Heart left ventricle (tissue), 16 donors: ENCODE data around the gene SELENOF. TPM values are rescaled to one million over a fixed set of nuclear protein-coding genes. Genes with fewer than 3 reads are reported as not detected.
A peak's percentile ranks its signal among the peaks of the same experiment; 100 is the strongest.

Experiments
- ATAC-seq, 4 donors: fragments of 200-7000 bp; cut with Tn5 transposase; one replicate each; pipeline ENCODE4 v1.9.1; 2020 to 2022; ENCODE audit warnings: moderate library complexity in 4 of 4, mild to moderate bottlenecking in 3 of 4, moderate number of reproducible peaks in 1 of 4
- DNase-seq, 5 donors: peaks; one replicate each; pipeline ENCODE4 v3.0.0-alpha.2; 2020
- H3K27ac ChIP-seq, 12 donors: fragments of 200-600 bp; sonication (generic) in 4 of 12; one replicate each; pipeline versions ENCODE4 v1.5.0 to v1.8.0; 2016 to 2022; ENCODE audit warnings: mild to moderate bottlenecking in 2 of 12
- H3K27me3 ChIP-seq, 9 donors: fragments of 200-600 bp; sonication (generic) in 2 of 9; one replicate each; pipeline versions ENCODE4 v1.5.1 to v1.8.0; 2016 to 2022; ENCODE audit warnings: mild to moderate bottlenecking in 3 of 9
- H3K36me3 ChIP-seq, 9 donors: fragments of 200-600 bp; sonication (generic) in 2 of 9; one replicate each; pipeline versions ENCODE4 v1.5.0 to v1.8.0; 2018 to 2022; ENCODE audit warnings: mild to moderate bottlenecking in 2 of 9
- H3K4me1 ChIP-seq, 12 donors: fragments of 200-600 bp; sonication (generic) in 4 of 12; one replicate each; pipeline versions ENCODE4 v1.5.0 to v1.8.0; 2016 to 2022; ENCODE audit warnings: mild to moderate bottlenecking in 3 of 12
- H3K4me3 ChIP-seq, 12 donors: fragments of 200-600 bp; sonication (generic) in 4 of 12; one replicate each; pipeline versions ENCODE4 v1.5.0 to v1.8.0; 2017 to 2022; ENCODE audit warnings: mild to moderate bottlenecking in 9 of 12, moderate library complexity in 4 of 12
- H3K9me3 ChIP-seq, 12 donors: fragments of 200-600 bp; sonication (generic) in 4 of 12; one replicate each; pipeline versions ENCODE4 v1.5.0 to v1.8.0; 2016 to 2022; ENCODE audit warnings: mild to moderate bottlenecking in 1 of 12
- POLR2A ChIP-seq, 2 donors: fragments of 450-650 bp; IDR thresholded peaks; one replicate each; pipeline ENCODE4 v1.6.1; 2017; ENCODE audit warnings: antibody characterized with exemption in 2 of 2, mild to moderate bottlenecking in 2 of 2, moderate library complexity in 2 of 2
- WGBS, 4 donors: extraction: QIAGEN DNeasy Blood & Tissue Kit in 2 of 4; methylation state at CpG; one replicate each; pipeline versions ENCODE4 v1.1.5 to v1.1.7; 2013 to 2018; 5-methylcytosine and 5-hydroxymethylcytosine counted together
- intact Hi-C, 10 donors: fragments of 100-400 bp; cut with DNase I; formaldehyde crosslinking; loops; one replicate each; pipeline versions ENCODE4 v1.11.1 to v1.14.2; 2022
- polyA plus RNA-seq, 2 donors: library from polyadenylated mRNA; stranded (reverse); fragments of 200-250 nt; gene quantifications; one replicate each; pipeline ENCODE4 v1.2.3, GENCODE V29; 2013
- total RNA-seq, 9 donors: library from RNA; depleted of rRNA in 2 of 9; stranded (reverse); fragments of >200 nt in 2 of 9; fragmentation: NEBNext Ultra II Directional in 3 of 9; extraction: Animal tissue kit (Norgen Biotek cat#: 25700) in 3 of 9; gene quantifications; one replicate each; pipeline versions ENCODE4 v1.1.0 to v1.2.4, GENCODE V29; 2016 to 2023
- TF ChIP-seq, protein P1 (sequence below), 12 donors: fragments of 200-600 bp; sonication (generic) in 4 of 12; IDR thresholded peaks; one replicate each; pipeline versions ENCODE4 v1.5.0 to v1.8.0; 2018 to 2022; ENCODE audit warnings: antibody characterized with exemption in 12 of 12, mild to moderate bottlenecking in 5 of 12
- donor health status: ischemic (EF 13 %, LVEDD 7.1; RV severe dilation, severe dysfunction).
- donor health status: healthy with polysubstance abuse.
- donor health status: DM: no; HTN: yes; CAD: no.
- donor health status: DM: no; HTN: no; CAD: no.
- donor health status: ischemic (EF 25% LVEDD 6.9; RV normal size, moderate dysfunction).
- donor health status: ischemic (EF 25% LVEDD 5.7; RV mildly dilated, moderate dysfunction).
- donor health status: healthy.
- donor health status: DM: yes; HTN: yes; CAD: no.
- donor health status: ischemic (EF 35%, LVEDD 5.7; RV mildly dilated, moderate dysfunction).
- donor health status: nonischemic (EF 11% LVEDD 7.7; RV severe dilation, severe dysfunction).
- donor health status: DM: yes; HTN: yes; CAD: no.
- donor health status: PGD.
- donor health status: ischemic (EF 29% LVEDD 5.4; RV normal size, mild dysfunction).
- donor health status: nonischemic (EF 23%, LVEDD 6.1; RV moderate dilation, normal function).

The SELENOF gene
- total and polyA plus RNA-seq, 11 donors = 46.8 to 125 (median 76.1) TPM

DNA sequence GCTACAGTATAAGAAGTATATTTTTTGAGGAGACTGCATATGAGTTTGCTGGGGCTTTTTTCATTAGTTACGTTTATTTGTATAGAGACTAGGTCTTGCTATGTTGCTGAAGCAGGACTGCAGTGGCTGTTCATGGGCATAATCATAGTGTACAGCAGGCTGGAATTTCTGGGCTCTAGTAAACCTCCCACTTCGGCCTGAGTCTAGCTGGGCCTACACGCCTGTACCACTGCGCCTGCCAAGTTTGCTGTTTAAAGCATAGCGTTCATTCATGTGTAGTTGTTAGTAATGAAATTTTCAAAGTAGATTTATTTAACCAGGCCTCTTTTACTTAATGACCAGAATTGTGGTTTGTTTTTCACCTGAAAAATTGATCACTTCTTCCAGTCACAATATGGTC lies 34.3 kb upstream of the SELENOF start:
- Histone ChIP-seq H3K4me3 (no peak overlapping the region), H3K36me3 (no peaks in the 10 kb centered on the region), H3K9me3 (no peaks in the 10 kb centered on the region), H3K4me1 (peaks cover 0 to 16% (median 1%) of the 10 kb centered on the region in 12 donors), H3K27me3 (no peaks in the 10 kb centered on the region), H3K27ac (peak overlapping the region in 2 of 12 donors; percentile 21 to 45)
- DNase-seq (peak in 4 of 5 donors; percentile 45 to 54 (median 50)), ATAC-seq (peak; percentile 87 to 98 (median 96))
- intact Hi-C loops = no loop called here
- WGBS, 4 donors = 48 to 68% (median 53%) methylated on average over 5 of the region's 5 CpGs
- TF ChIP-seq, protein P1, sequence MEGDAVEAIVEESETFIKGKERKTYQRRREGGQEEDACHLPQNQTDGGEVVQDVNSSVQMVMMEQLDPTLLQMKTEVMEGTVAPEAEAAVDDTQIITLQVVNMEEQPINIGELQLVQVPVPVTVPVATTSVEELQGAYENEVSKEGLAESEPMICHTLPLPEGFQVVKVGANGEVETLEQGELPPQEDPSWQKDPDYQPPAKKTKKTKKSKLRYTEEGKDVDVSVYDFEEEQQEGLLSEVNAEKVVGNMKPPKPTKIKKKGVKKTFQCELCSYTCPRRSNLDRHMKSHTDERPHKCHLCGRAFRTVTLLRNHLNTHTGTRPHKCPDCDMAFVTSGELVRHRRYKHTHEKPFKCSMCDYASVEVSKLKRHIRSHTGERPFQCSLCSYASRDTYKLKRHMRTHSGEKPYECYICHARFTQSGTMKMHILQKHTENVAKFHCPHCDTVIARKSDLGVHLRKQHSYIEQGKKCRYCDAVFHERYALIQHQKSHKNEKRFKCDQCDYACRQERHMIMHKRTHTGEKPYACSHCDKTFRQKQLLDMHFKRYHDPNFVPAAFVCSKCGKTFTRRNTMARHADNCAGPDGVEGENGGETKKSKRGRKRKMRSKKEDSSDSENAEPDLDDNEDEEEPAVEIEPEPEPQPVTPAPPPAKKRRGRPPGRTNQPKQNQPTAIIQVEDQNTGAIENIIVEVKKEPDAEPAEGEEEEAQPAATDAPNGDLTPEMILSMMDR (IDR thresholded peaks at IDR 0.05) = no peak
- TF ChIP-seq POLR2A (IDR thresholded peaks at IDR 0.05) = no peak

DNA sequence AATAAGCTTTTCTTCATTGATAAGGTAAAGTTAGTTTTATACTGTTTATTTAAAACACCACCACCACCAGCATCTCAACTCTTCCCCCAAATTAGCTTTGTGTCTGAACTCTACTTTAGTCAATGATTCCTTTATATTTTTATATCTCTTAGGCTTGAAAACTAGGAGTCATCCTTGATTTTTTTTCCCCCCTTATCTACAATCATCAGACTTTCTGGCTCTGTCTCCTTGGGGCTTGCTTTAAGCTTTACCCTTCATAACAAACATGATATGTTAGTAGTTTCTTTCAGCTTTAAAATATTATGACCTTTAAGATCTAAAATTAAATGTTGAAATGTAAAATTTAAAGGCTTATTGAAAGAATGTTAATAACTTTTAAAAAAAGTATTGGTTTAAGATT lies 28.8 kb upstream of the SELENOF start:
- Histone ChIP-seq H3K27ac (no peak overlapping the region), H3K4me1 (peaks cover 0 to 9% (median 1%) of the 10 kb centered on the region in 12 donors), H3K4me3 (no peak overlapping the region), H3K27me3 (no peaks in the 10 kb centered on the region), H3K36me3 (no peaks in the 10 kb centered on the region), H3K9me3 (no peaks in the 10 kb centered on the region)
- TF ChIP-seq POLR2A (IDR thresholded peaks at IDR 0.05) = no peak
- TF ChIP-seq, protein P1 (IDR thresholded peaks at IDR 0.05) = no peak
- intact Hi-C loops = no loop called here
- no peak for DNase-seq
- no peak for ATAC-seq

DNA sequence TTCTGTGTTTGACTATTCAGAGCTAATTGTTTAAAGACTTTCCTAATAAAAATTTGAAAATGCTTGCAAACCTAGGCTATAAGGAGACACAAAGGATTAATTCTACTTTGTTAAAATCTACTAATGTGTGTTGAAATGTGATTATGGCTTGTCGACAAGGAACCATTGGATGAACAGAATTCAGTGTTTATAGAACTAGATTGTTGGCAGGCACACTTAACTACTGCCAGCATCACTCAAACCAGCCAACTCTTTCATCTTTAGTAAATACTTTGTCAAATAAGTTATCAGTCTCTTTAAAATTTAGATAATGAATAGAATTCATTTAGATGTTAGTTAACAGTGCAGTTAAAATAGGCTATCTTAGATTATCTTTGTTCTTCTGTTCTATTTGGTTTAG lies 28.1 kb upstream of the SELENOF start:
- Histone ChIP-seq H3K36me3 (no peaks in the 10 kb centered on the region), H3K4me3 (no peak overlapping the region), H3K27ac (no peak overlapping the region), H3K9me3 (no peaks in the 10 kb centered on the region), H3K27me3 (no peaks in the 10 kb centered on the region), H3K4me1 (peaks cover 0 to 9% (median 0%) of the 10 kb centered on the region in 12 donors)
- WGBS, 4 donors = 38 to 56% (median 49%) methylated on average over 1 of the region's 1 CpG
- DNase-seq (no peak), ATAC-seq (no peak)
- no peak for TF ChIP-seq POLR2A (IDR thresholded peaks at IDR 0.05)
- TF ChIP-seq, protein P1 (IDR thresholded peaks at IDR 0.05) = no peak
- intact Hi-C loops = no loop called here

DNA sequence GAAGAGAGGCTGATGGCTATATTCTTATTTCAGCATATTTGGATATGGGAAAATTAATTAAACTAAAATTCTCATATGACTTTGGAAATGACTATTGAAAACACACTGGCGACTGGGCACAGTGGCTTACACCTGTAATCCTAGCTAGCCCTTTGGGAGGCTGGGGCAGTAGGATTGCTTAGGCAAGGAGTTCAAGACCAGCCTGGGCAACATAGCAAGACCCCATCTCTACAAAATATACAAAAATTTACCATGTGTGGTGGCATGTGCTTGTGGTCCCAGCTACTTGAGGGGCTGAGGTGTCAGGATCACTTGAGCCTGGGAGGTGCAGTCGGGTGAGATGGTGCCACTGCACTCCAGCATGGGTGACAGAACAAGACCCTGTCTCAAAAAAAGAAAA lies 26.7 kb upstream of the SELENOF start:
- H3K4me1 ChIP-seq = peaks cover 0 to 9% (median 0%) of the 10 kb centered on the region in 12 donors
- intact Hi-C loops = no loop called here
- H3K27me3 ChIP-seq = no peaks in the 10 kb centered on the region
- no peaks in the 10 kb centered on the region for H3K36me3 ChIP-seq
- no peak for DNase-seq
- TF ChIP-seq, protein P1 (IDR thresholded peaks at IDR 0.05) = no peak
- no peak for TF ChIP-seq POLR2A (IDR thresholded peaks at IDR 0.05)
- H3K9me3 ChIP-seq = no peaks in the 10 kb centered on the region
- 95 to 100% (median 97%) methylated on average over 2 of the region's 2 CpGs for WGBS, 4 donors
- ATAC-seq = no peak
- H3K4me3 ChIP-seq = no peak overlapping the region
- H3K27ac ChIP-seq = no peak overlapping the region
